ENCODE measurements around the gene PCSK1N. TPM values are rescaled to one million over a fixed set of nuclear protein-coding genes. Genes with fewer than 3 reads are reported as not detected.

PCSK1N gene, protein sequence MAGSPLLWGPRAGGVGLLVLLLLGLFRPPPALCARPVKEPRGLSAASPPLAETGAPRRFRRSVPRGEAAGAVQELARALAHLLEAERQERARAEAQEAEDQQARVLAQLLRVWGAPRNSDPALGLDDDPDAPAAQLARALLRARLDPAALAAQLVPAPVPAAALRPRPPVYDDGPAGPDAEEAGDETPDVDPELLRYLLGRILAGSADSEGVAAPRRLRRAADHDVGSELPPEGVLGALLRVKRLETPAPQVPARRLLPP
- total RNA-seq, result 9.5 and 32.6 TPM in 2 replicates

DNA sequence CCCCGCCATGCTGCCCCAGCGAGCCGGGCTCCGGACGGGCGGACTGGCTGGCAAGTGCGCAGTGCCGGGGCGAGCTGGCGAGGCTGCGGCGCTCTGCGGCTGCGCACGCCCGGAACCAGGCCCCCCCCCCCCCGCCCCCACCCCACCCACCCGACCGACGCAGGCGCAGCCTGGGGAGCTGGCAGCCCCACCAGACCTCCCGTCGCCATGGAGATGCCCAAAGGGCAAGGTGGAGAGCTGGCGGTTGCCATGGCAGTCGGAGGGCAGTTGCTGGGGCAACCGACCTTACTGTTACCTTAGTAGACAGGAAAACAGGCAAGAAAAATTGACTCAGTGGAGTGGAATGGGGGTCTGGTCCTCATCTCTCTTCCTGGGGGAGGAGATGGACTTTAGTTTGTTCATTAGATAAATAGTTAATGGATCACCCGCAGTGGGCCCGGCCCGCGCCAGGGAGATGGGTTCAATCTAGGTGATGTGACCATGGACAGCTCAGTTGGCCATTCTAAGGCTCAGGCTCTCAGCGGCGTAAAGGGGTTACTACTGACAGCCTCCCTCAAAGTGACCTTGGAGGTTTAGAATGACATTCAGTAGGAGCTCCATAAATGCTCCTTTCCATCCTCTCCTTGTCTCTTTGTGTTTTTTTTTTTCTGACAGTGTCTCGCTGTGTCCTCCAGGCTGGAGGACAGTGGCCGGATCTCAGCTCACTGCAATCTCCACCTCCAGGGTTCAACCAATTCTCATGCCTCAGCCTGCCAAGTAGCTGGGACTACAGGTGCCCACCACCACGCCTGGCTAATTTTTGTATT, at the start of gene PCSK1N:
PCSK1N (minus strand) TSS at position 87 of the 806 bp plus-strand sequence; CDS start at position 9, 78 bp downstream.

DNA sequence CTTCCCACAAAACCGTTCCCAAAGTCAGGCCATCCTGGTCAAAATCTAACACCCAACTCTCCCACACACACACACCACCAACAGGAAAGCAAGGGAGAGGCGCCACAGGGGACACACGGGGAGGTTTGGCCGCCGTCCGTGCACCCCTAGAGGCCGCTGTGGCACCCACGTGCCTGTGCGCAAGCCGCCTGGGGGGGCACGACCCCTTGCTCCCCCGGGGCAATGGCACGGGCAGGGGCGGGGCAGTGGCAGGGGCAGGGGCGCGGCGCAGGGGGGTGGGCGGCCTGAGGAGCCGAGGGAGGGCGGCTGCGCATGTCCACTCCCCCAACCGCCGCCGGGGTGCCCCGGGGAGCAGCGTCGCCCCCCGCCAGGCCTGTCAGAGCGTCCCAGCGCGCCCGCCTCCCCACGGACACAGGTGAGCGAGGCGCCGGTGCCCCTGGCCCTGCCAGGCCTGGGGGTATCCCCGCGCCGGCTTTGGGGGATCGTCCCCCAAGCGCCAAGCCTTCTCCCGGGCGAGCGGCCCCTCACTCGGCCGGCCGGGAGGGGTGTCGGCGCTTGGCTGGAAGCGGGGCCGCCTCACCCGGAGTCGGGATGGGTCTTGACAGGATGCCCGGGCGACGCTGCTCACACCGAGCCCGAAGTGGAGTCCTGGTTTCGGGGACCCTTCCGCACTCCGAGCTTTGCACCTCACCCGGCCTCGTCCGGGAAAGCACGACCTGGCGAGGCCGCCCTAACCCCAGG, 9.1 kb downstream of the PCSK1N start, which contains the start of gene ERAS:
ERAS (plus strand) TSS at position 379 of the 741 bp plus-strand sequence. CDS start 2,611 bp downstream, outside the sequence.

DNA sequence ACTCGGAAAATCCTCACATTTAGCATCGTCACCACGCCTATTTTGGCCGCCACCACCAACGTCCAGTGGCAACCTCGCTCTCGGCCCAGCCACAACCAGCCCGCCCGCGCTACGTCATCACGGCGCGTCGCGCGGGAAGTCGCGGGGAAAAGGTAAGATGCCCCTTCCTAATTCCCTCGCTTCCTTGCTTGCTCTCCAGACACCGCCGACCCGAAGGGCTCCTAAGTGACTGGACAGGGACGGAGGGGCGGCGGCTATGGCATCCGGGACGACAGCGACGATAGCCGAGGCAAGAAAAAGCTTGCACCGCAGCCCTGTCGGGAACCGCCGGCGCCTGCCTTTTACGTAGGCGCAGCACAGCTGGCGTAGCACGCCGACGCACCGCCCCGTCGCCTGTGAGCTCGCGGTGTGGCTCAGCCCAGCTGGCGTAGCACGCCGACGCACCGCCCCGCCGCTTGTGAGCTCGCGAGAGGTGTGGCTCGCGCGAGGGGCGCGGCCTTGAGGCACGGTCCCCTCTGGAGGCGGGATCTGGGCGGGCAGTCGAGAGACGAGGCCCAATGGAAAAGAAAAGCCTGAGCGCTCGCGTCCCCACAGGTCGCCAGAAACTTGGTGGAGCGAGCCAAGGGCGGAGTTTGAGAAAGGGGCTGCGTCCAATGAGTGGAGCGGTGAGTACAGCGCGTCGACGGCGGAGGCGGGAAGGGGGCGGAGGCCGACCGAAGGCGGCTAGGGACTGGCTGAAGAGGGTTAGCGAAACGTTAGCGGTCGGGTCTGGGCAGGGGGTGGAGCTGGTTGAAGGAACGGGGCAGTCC, 33.9 kb downstream of the PCSK1N start, which contains the start of gene HDAC6:
HDAC6 (plus strand) TSS at position 788 of the 809 bp plus-strand sequence. CDS start 626 bp downstream, outside the sequence.

DNA sequence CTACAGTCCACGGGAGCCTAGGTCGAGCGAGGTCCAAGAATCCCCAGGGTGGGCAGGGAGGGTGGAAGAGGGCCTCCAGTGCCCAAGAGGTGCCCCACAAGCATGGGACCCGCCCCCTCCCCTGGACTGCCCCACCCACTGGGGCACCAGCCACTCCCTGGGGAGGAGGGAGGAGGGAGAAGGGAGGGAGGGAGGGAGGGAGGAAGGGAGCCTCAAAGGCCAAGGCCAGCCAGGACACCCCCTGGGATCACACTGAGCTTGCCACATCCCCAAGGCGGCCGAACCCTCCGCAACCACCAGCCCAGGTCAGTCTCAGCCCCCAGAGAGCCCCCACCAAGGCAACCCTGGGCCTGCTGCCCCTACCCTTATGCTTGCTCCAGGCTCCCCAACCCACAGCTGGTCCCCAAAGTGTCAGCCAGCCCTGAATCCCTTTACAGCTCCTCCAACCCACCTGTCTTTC, 49.0 kb downstream of the PCSK1N start, which contains the start of gene GATA1:
GATA1 (plus strand) TSS at position 250 of the 460 bp plus-strand sequence. CDS start 4,520 bp downstream, outside the sequence.

Other genes starting within 250 kb of the PCSK1N start
- 99.2 and 124 TPM in 2 replicates for gene WDR13, start 238.1 kb downstream of the PCSK1N start, total RNA-seq
- gene WAS, start 151.8 kb downstream of the PCSK1N start, total RNA-seq, result 0.38 TPM in 1 of 2 replicates, not detected in the other
- gene SUV39H1, start 138.9 kb downstream of the PCSK1N start, total RNA-seq, result 3.9 and 29.8 TPM in 2 replicates
- gene GLOD5, start 73.9 kb downstream of the PCSK1N start, total RNA-seq, result not detected in 2 replicates
- not detected in 2 replicates for gene GATA1, start 49.0 kb downstream of the PCSK1N start, total RNA-seq
- 44.2 and 61.4 TPM in 2 replicates for gene HDAC6, start 33.5 kb downstream of the PCSK1N start, total RNA-seq
- not detected in 2 replicates for gene ERAS, start 9.1 kb downstream of the PCSK1N start, total RNA-seq
- gene TIMM17B, start 62.2 kb upstream of the PCSK1N start, total RNA-seq, result 76.9 and 84.4 TPM in 2 replicates
- gene PQBP1, start 62.3 kb upstream of the PCSK1N start, total RNA-seq, result 59.7 and 70.9 TPM in 2 replicates
- gene SLC35A2, start 76.0 kb upstream of the PCSK1N start, total RNA-seq, result 26.7 and 34.0 TPM in 2 replicates
- 9.0 and 13.0 TPM in 2 replicates for gene PIM2, start 83.4 kb upstream of the PCSK1N start, total RNA-seq
- 34.7 and 47.8 TPM in 2 replicates for gene OTUD5, start 122.0 kb upstream of the PCSK1N start, total RNA-seq
- gene KCND1, start 136.2 kb upstream of the PCSK1N start, total RNA-seq, result 0.98 and 3.4 TPM in 2 replicates
- 9.3 and 17.5 TPM in 2 replicates for gene GRIPAP1, start 166.7 kb upstream of the PCSK1N start, total RNA-seq
- 67.7 and 71.9 TPM in 2 replicates for gene TFE3, start 207.7 kb upstream of the PCSK1N start, total RNA-seq
- gene CCDC120, start 223.4 kb upstream of the PCSK1N start, total RNA-seq, result 3.1 and 10.0 TPM in 2 replicates
- 27.7 and 35.4 TPM in 2 replicates for gene PRAF2, start 238.4 kb upstream of the PCSK1N start, total RNA-seq
- gene WDR45, start 244.3 kb upstream of the PCSK1N start, total RNA-seq, result 30.3 and 77.5 TPM in 2 replicates

Measured in mesangial cell (primary cell).